Ascending aorta (tissue), 2 donors: ENCODE data around the gene RAB12. TPM values are rescaled to one million over a fixed set of nuclear protein-coding genes. Genes with fewer than 3 reads are reported as not detected.

Source experiments
- DNase-seq, 2 donors: peaks; one replicate each; pipeline ENCODE4 v3.0.0-alpha.2; 2019; ENCODE audit warnings: low spot score in 2 of 2
- H3K27ac ChIP-seq, 2 donors: fragments of 200-600 bp; sonication (generic); one replicate each; pipeline ENCODE4 v1.5.1; 2016 to 2017; ENCODE audit warnings: mild to moderate bottlenecking in 1 of 2
- H3K27me3 ChIP-seq: fragments of 200-600 bp; sonication (generic); one replicate; pipeline ENCODE4 v1.5.1; 2017
- H3K36me3 ChIP-seq, 2 donors: fragments of 200-600 bp; sonication (generic); one replicate each; pipeline ENCODE4 v1.5.1; 2016
- H3K4me1 ChIP-seq, 2 donors: fragments of 200-600 bp; sonication (generic); one replicate each; pipeline ENCODE4 v1.5.1; 2016 to 2017; ENCODE audit warnings: mild to moderate bottlenecking in 1 of 2
- H3K4me3 ChIP-seq, 2 donors: fragments of 200-600 bp; sonication (generic); one replicate each; pipeline ENCODE4 v1.5.1; 2016 to 2017; ENCODE audit warnings: mild to moderate bottlenecking in 1 of 2
- H3K9me3 ChIP-seq, 2 donors: fragments of 200-600 bp; sonication (generic); one replicate each; pipeline ENCODE4 v1.5.1; 2016
- intact Hi-C: fragments of 100-400 bp; cut with DNase I; formaldehyde crosslinking; loops from one replicate; pipeline ENCODE4 v1.15.1; 2023
- total RNA-seq: library from RNA; depleted of rRNA; stranded (reverse); fragments of >200 nt; gene quantifications from one replicate; pipeline ENCODE4 v1.1.0, GENCODE V29; 2016
- TF ChIP-seq, protein P1 (sequence below), 3 experiments: fragments of 200-600 bp in 2 of 3; fragments of 450-650 bp in 1 of 3; sonication (generic) in 2 of 3; IDR thresholded peaks; one replicate each; pipeline ENCODE4 v1.5.1; 2016 to 2019; ENCODE audit warnings: antibody characterized with exemption in 3 of 3, mild to moderate bottlenecking in 1 of 3, moderate library complexity in 1 of 3

Gene RAB12
- total RNA-seq, 1 donor from 2014 or later = 35.5 TPM

DNA sequence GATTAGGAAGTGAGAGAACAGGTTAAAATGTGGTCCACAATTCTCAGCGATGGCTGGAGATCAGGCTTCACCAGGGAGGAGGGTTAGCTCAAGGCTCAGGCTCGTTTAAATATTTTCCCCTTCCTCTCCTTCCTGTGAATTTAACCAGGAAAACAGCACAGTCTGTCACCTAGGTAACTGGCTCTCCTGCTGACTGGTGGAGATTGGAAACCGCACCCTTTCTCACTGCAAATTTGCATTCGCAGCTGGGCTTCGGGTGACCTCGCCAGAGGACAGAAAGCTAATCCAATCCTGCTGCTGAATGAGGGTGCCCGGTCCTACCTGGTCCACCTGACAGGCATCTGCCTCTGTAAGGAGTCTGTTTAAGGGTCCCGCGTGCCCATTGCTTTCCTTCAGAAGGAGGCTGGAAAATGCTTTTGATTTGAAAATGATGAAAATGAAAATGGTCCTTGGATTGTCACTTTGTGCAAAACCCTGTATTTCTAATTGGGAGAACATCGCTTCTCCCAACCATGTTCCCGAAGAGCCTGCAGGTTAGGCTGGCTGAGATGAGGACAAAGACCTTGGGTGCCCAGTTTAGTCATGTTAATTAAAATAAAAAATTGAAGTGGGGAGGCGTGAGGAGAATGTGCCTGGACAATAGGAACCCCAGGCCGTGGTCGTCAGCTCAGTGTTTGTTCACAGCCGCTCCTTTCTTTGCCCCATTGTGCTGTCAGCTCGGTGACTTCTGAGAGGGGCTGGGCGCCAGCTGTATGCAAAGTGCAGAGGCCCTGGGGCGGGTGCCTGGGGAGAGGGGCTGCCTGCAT lies 52.7 kb downstream of the RAB12 start:
- no peaks in the 10 kb centered on the region for H3K9me3 ChIP-seq
- TF ChIP-seq, protein P1, sequence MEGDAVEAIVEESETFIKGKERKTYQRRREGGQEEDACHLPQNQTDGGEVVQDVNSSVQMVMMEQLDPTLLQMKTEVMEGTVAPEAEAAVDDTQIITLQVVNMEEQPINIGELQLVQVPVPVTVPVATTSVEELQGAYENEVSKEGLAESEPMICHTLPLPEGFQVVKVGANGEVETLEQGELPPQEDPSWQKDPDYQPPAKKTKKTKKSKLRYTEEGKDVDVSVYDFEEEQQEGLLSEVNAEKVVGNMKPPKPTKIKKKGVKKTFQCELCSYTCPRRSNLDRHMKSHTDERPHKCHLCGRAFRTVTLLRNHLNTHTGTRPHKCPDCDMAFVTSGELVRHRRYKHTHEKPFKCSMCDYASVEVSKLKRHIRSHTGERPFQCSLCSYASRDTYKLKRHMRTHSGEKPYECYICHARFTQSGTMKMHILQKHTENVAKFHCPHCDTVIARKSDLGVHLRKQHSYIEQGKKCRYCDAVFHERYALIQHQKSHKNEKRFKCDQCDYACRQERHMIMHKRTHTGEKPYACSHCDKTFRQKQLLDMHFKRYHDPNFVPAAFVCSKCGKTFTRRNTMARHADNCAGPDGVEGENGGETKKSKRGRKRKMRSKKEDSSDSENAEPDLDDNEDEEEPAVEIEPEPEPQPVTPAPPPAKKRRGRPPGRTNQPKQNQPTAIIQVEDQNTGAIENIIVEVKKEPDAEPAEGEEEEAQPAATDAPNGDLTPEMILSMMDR (IDR thresholded peaks at IDR 0.05) = no peak
- intact Hi-C loops = no loop called here
- no peak for DNase-seq
- no peaks in the 10 kb centered on the region for H3K27me3 ChIP-seq
- H3K4me3 ChIP-seq = no peak overlapping the region
- H3K36me3 ChIP-seq = no peaks in the 10 kb centered on the region
- no peaks in the 10 kb centered on the region for H3K4me1 ChIP-seq
- H3K27ac ChIP-seq = no peak overlapping the region

DNA sequence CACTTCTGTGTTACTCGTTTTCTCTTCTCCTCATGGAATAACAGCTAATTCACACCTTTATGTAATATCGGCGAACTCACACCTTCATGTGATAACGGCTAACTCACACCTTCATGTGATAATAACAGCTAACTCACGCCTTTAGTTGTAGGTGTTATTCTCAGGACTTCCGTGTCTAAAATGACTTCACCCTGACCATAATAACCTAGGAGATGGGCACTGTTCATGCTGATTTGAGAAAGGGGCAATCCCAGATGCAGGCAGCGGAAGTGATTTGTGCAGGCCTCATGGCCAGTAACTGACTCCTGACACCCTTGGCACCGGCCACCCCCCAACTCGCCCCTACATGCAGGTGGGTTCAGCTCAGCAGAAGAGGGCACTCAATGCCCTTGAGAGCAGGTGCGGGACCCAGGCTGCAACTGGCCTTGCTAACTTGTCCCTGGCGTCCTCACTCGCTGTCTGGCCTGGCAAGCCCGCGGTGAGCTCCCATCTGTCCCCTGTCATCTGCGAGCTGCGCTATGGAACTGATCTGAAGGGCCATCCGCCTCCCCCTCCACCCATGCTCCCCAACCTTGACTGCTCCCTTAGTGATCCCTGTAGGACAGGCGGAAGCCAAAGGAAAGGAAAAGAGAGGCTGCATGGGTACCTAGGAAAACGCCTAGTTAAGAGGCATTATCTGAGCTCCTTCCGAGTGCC lies 53.5 kb downstream of the RAB12 start:
- no peaks in the 10 kb centered on the region for H3K4me1 ChIP-seq
- no peaks in the 10 kb centered on the region for H3K36me3 ChIP-seq
- DNase-seq = no peak
- no peaks in the 10 kb centered on the region for H3K27me3 ChIP-seq
- intact Hi-C loops = no loop called here
- H3K27ac ChIP-seq = no peak overlapping the region
- no peak overlapping the region for H3K4me3 ChIP-seq
- H3K9me3 ChIP-seq = no peaks in the 10 kb centered on the region
- TF ChIP-seq, protein P1 (IDR thresholded peaks at IDR 0.05) = no peak

DNA sequence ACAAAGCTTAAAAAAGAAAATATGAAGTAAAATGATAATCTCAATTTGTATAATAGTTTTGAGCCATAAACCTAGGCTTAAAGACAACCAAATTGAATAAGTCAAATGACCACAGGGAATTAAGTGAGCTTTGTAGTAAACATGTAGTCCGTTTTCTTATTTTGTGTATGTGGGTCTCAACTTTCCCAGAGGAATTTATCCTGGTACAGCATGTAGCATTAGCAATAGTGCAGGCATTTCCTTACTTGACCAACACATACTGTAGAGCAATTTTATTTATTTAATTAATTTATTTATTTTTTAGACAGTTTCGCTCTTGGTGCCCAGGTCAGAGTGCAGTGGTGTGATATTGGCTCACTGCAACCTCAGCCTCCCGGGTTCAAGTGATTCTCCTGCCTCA lies 58.6 kb downstream of the RAB12 start:
- intact Hi-C loops = no loop called here
- Histone ChIP-seq H3K27ac (no peak overlapping the region), H3K9me3 (no peaks in the 10 kb centered on the region), H3K27me3 (no peaks in the 10 kb centered on the region), H3K4me1 (no peaks in the 10 kb centered on the region), H3K4me3 (no peak overlapping the region), H3K36me3 (no peaks in the 10 kb centered on the region)
- TF ChIP-seq, protein P1 (IDR thresholded peaks at IDR 0.05) = no peak
- no peak for DNase-seq

DNA sequence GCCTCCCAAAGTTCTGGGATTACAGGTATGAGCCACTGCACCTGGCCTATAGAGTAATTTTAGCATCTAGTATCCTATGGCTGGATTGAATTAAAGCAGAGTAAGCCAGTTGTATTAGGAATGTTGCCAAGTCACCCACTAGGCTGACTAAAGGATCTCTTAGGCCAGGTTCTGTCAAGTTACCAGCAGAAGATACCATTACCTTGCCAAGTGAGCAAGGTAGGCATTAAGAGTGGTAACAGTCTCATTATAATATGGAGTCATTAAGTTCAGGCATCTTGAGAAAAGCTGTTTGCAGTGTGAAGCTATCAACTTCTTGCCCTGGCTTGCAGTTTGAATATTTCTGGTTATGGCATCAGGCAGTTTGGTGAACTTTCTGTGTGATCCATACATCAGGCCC lies 59.1 kb downstream of the RAB12 start:
- H3K9me3 ChIP-seq = no peaks in the 10 kb centered on the region
- H3K4me1 ChIP-seq = no peaks in the 10 kb centered on the region
- H3K27me3 ChIP-seq = no peaks in the 10 kb centered on the region
- TF ChIP-seq, protein P1 (IDR thresholded peaks at IDR 0.05) = no peak
- H3K27ac ChIP-seq = no peak overlapping the region
- H3K4me3 ChIP-seq = no peak overlapping the region
- H3K36me3 ChIP-seq = no peaks in the 10 kb centered on the region
- DNase-seq = no peak
- intact Hi-C loops = no loop called here

DNA sequence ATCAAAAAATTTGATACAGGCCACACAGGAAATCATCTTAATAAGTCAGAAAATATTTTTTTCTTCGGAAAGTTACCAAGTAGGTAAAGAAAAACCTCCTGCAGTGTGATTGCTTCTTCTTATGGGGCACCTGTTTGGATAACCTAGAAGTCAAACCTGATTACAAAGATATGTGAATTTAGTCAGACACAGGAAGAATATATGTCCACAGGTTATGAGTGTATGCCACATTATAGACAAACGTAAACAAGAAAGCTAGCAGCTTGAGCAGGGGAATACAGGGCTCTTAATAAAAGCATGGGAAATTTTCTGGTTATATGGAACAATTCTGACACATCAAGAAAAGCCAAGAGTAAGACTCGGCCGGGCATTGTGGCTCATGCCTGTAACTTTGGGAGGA lies 60.3 kb downstream of the RAB12 start:
- H3K36me3 ChIP-seq = no peaks in the 10 kb centered on the region

More for the DNA sequence above, 60.3 kb downstream of the RAB12 start:
- no peak overlapping the region for H3K27ac ChIP-seq
- H3K27me3 ChIP-seq = no peaks in the 10 kb centered on the region
- intact Hi-C loops = no loop called here
- TF ChIP-seq, protein P1 (IDR thresholded peaks at IDR 0.05) = no peak
- no peaks in the 10 kb centered on the region for H3K4me1 ChIP-seq
- H3K4me3 ChIP-seq = no peak overlapping the region
- DNase-seq = no peak
- H3K9me3 ChIP-seq = no peaks in the 10 kb centered on the region
